ENCODE results near the gene CDC27.

Gene CDC27

DNA sequence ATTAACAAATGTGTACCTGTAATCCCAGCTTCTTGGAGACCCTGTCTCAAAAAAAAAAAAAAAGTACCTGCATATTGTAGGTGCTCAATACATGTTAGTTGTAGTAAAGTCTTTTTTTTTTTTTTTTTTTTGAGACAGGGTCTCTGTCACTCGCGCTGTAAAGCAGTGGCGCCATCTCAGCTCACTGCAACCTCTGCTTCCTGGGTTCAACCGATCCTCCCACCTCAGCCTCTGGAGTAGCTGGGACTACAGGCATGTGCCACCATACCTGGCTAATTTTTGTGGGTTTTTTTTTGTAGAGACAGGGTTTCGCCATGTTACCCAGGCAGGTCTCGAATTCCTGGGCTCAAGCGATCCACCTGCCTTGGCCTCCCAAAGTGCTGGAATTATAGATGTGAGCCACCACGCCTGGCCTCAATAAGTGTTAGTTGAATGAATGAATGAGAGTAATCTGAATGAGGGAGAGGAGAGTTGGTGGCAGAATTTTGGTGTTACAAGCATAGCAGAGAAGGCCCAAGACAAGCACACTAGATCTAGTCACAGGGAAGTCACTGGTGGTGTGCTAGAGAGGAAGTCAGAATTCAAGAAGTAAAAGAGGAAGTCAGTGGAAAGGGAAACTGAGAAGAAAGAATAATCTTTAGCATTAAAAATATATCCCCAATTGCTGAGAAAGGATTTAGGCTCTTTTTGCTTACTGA, 10.7 kb upstream of the CDC27 start:
- H3K4me3 ChIP-seq (ENCODE audit: low read depth, low read length), result no peak overlapping the region
- in situ Hi-C loops (cut with HindIII; ENCODE audit: low sequenced_read_pairs), result no loop called here
- no peak for DNase-seq (ENCODE audit: low read depth, low spot score)
- TF ChIP-seq, protein P1, sequence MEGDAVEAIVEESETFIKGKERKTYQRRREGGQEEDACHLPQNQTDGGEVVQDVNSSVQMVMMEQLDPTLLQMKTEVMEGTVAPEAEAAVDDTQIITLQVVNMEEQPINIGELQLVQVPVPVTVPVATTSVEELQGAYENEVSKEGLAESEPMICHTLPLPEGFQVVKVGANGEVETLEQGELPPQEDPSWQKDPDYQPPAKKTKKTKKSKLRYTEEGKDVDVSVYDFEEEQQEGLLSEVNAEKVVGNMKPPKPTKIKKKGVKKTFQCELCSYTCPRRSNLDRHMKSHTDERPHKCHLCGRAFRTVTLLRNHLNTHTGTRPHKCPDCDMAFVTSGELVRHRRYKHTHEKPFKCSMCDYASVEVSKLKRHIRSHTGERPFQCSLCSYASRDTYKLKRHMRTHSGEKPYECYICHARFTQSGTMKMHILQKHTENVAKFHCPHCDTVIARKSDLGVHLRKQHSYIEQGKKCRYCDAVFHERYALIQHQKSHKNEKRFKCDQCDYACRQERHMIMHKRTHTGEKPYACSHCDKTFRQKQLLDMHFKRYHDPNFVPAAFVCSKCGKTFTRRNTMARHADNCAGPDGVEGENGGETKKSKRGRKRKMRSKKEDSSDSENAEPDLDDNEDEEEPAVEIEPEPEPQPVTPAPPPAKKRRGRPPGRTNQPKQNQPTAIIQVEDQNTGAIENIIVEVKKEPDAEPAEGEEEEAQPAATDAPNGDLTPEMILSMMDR (IDR thresholded peaks at IDR 0.05; ENCODE audit: low read depth, low read length), result no peak

DNA sequence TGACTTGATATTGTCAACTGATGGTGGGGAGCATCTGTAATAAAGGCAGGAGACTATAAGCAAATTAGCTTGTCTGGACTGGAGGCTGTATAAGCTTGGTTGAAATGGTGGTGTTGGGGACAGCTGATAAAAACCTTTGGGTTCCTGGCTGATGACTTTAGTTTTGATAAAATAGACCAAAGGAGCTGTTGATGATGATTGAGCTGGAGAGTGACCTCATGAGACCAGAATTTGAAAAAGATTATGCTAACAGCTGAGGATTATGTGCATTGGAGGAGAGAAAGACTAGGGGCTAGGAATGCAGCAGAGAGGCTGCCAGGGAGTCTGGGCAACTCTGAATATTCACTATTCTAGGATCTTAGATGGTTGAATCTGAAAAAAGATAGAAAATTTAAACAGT, 8.7 kb upstream of the CDC27 start:
- no peak for DNase-seq (ENCODE audit: low read depth, low spot score)
- in situ Hi-C loops (cut with HindIII; ENCODE audit: low sequenced_read_pairs), result no loop called here
- TF ChIP-seq, protein P1 (IDR thresholded peaks at IDR 0.05; ENCODE audit: low read depth, low read length), result no peak
- H3K4me3 ChIP-seq (ENCODE audit: low read depth, low read length), result no peak overlapping the region

DNA sequence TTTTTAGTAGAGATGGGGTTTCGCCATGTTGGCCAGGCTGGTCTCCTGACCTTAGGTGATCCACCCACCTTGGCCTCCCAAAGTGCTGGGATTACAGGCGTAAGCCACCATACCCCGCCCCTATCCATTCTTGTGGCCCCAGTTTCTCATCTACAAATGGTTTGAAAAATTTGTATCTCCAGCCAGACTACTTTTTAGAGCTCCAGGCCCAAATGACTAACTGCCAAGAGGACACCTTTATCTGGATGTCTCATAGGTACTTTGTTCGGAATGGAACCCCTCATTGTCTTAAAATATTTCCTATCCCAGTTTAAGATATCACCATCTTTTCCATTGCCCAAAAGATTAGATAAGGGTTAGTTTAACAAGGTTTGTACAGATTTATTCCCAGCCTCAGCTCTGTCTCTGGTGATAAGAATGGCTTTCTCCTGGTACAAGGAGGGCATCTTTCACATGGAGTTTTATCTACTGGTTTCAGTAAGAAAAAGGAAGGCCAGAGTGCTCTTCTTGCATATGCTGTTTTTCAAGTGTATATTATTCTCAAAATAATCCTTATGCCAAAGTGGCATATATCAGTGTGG, 4.9 kb upstream of the CDC27 start:
- in situ Hi-C loops (cut with HindIII; ENCODE audit: low sequenced_read_pairs), result no loop called here
- TF ChIP-seq, protein P1 (IDR thresholded peaks at IDR 0.05; ENCODE audit: low read depth, low read length), result no peak
- H3K4me3 ChIP-seq (ENCODE audit: low read depth, low read length), result no peak overlapping the region
- no peak for DNase-seq (ENCODE audit: low read depth, low spot score)

DNA sequence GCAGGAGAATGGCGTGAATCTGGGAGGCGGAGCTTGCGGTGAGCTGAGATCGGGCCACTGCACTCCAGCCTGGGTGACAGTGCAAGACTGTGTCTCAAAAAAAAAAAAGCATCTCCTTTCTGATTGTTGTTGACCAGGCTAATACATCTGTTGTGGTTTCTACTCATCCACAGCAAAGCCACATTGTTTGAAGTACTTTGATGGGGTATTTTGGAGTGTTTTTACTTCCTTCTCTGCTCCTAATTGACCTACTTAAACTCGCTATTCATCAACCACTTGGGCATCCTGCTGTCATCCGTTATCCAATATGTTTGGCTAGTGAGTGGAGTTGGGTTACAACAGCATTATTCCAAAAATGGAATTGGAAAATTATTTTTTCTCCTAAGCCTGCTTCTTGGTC, 3.5 kb upstream of the CDC27 start:
- H3K4me3 ChIP-seq (ENCODE audit: low read depth, low read length), result no peak overlapping the region
- in situ Hi-C loops (cut with HindIII; ENCODE audit: low sequenced_read_pairs), result no loop called here
- TF ChIP-seq, protein P1 (IDR thresholded peaks at IDR 0.05; ENCODE audit: low read depth, low read length), result no peak
- DNase-seq (ENCODE audit: low read depth, low spot score), result no peak

DNA sequence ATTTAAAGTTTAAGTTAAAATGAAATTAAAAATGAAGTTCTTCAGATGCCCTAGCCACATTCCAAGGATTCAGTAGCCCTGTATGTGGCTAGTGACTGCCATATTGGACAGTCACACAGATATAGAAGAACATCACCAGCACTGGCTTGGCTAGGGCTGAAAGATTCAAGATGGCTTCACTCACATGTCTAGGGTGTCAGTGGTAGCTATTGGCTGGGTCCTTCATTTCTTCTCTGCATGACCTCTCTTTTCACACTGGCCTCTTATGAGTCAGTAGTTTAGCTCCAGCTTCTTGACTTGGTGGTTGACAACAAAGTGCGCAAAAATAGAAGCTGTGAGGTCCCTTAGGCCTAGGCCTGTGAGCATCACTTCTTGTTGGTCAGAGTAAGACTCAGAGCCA, 1.7 kb upstream of the CDC27 start:
- H3K4me3 ChIP-seq (ENCODE audit: low read depth, low read length), result no peak overlapping the region
- TF ChIP-seq, protein P1 (IDR thresholded peaks at IDR 0.05; ENCODE audit: low read depth, low read length), result no peak
- in situ Hi-C loops (cut with HindIII; ENCODE audit: low sequenced_read_pairs), result no loop called here
- DNase-seq (ENCODE audit: low read depth, low spot score), result no peak

DNA sequence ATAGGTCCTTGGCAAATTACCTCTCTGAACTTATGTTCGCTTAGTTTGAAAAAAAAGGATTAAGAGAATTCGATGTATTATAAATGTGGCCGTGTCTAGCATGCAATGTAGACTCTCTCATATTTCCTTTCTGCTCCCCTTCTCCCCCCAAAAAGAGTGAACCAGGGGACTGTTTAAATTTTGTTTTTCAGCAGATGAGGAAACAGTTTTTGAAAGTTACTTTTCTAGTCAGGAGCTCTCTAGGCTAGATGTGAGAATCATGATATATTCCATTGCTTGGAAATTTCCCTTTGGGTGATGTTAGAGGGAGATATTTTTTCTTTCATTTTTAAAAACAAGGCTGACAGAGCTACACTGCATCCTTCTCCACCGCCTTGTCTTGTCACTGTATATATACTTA, 1.1 kb upstream of the CDC27 start:
- H3K4me3 ChIP-seq (ENCODE audit: low read depth, low read length), result no peak overlapping the region
- TF ChIP-seq, protein P1 (IDR thresholded peaks at IDR 0.05; ENCODE audit: low read depth, low read length), result no peak
- in situ Hi-C loops (cut with HindIII; ENCODE audit: low sequenced_read_pairs), result no loop called here
- no peak for DNase-seq (ENCODE audit: low read depth, low spot score)
